ENCODE measurements around the gene GTF2A2. TPM values are rescaled to one million over a fixed set of nuclear protein-coding genes. Genes with fewer than 3 reads are reported as not detected.

Gene GTF2A2
- total RNA-seq, 1 donor from 2014 or later: 105 TPM

DNA sequence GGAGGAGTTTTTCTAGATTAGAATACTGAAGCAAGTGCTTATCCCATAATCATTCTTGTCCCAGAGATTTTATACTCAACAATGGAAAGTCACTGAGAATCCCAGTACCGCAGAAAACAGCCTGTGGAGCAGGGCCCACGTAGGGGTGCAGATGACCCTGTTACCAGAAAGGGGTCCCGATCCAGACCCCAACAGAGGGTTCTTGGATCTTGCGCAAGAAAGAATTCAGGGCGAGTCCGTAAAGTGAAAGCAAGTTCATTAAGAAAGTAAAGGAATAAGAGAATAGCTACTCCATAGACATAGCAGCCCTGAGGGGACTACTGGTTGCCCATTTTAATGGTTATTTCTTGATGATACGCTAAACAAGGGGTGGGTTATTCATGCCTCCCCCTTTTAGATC lies 43.2 kb downstream of the GTF2A2 start:
- H3K27ac Mint-ChIP-seq (ENCODE audit: unreplicated experiment): no peak overlapping the region

GRCh38 chr15:59611276-59612260 lies 45.7 kb downstream of the GTF2A2 start, which contains the start of gene GCNT3:
Gene GCNT3 (plus strand): TSS chr15:59611783. CDS start chr15:59618239, 6,456 bp downstream.
- Mint-ChIP-seq H3K4me3 (ENCODE audit: unreplicated experiment) (no peak within 1 kb of the TSS), H3K4me1 (ENCODE audit: low read depth, unreplicated experiment) (no peaks in the 10 kb centered on the region), H3K9me3 (ENCODE audit: unreplicated experiment) (peaks cover 7% of the 10 kb centered on the region), H3K36me3 (ENCODE audit: unreplicated experiment) (no peaks in the 10 kb centered on the region), H3K27ac (ENCODE audit: unreplicated experiment) (no peak within 1 kb of the TSS), H3K27me3 (ENCODE audit: unreplicated experiment) (no peaks in the 10 kb centered on the region)
- no peak for DNase-seq
- TF ChIP-seq, protein P1, sequence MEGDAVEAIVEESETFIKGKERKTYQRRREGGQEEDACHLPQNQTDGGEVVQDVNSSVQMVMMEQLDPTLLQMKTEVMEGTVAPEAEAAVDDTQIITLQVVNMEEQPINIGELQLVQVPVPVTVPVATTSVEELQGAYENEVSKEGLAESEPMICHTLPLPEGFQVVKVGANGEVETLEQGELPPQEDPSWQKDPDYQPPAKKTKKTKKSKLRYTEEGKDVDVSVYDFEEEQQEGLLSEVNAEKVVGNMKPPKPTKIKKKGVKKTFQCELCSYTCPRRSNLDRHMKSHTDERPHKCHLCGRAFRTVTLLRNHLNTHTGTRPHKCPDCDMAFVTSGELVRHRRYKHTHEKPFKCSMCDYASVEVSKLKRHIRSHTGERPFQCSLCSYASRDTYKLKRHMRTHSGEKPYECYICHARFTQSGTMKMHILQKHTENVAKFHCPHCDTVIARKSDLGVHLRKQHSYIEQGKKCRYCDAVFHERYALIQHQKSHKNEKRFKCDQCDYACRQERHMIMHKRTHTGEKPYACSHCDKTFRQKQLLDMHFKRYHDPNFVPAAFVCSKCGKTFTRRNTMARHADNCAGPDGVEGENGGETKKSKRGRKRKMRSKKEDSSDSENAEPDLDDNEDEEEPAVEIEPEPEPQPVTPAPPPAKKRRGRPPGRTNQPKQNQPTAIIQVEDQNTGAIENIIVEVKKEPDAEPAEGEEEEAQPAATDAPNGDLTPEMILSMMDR (IDR thresholded peaks at IDR 0.05; ENCODE audit: partially characterized antibody, unreplicated experiment): no peak

More for the DNA sequence above, 43.2 kb downstream of the GTF2A2 start:
- no peak overlapping the region for H3K4me3 Mint-ChIP-seq (ENCODE audit: unreplicated experiment)
- no peaks in the 10 kb centered on the region for H3K36me3 Mint-ChIP-seq (ENCODE audit: unreplicated experiment)
- TF ChIP-seq, protein P1 (IDR thresholded peaks at IDR 0.05; ENCODE audit: partially characterized antibody, unreplicated experiment): no peak
- peaks cover 3% of the 10 kb centered on the region for H3K9me3 Mint-ChIP-seq (ENCODE audit: unreplicated experiment)
- no peak for DNase-seq
- no peaks in the 10 kb centered on the region for H3K4me1 Mint-ChIP-seq (ENCODE audit: low read depth, unreplicated experiment)
- H3K27me3 Mint-ChIP-seq (ENCODE audit: unreplicated experiment): no peaks in the 10 kb centered on the region

GRCh38 chr15:59609730-59610712 lies 47.3 kb downstream of the GTF2A2 start:
- Mint-ChIP-seq H3K36me3 (ENCODE audit: unreplicated experiment) (no peaks in the 10 kb centered on the region), H3K27me3 (ENCODE audit: unreplicated experiment) (no peaks in the 10 kb centered on the region), H3K27ac (ENCODE audit: unreplicated experiment) (no peak overlapping the region), H3K9me3 (ENCODE audit: unreplicated experiment) (peaks cover 5% of the 10 kb centered on the region), H3K4me3 (ENCODE audit: unreplicated experiment) (no peak overlapping the region), H3K4me1 (ENCODE audit: low read depth, unreplicated experiment) (no peaks in the 10 kb centered on the region)
- DNase-seq: no peak
- TF ChIP-seq, protein P1 (IDR thresholded peaks at IDR 0.05; ENCODE audit: partially characterized antibody, unreplicated experiment): no peak

DNA sequence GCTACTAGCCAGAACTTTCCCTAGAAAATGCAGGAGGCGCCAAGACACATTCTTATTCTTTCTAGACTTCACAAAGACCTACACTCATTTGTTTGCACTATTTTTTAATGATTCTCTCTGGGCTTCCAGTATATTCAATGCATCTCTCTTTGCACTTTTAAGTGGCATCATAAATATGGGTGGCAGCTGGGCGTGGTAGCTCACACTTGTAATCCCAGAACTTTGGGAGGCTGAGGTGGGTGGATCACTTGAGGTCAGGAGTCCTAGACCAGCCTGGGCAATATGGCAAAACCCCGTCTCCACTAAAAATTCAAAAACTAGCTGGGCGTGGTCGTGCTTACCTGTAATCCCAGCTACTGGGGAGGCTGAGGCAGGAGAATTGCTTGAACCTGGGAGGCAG lies 51.3 kb downstream of the GTF2A2 start:
- Mint-ChIP-seq H3K4me3 (ENCODE audit: unreplicated experiment) (no peak overlapping the region), H3K27me3 (ENCODE audit: unreplicated experiment) (no peaks in the 10 kb centered on the region), H3K36me3 (ENCODE audit: unreplicated experiment) (peaks cover 7% of the 10 kb centered on the region), H3K9me3 (ENCODE audit: unreplicated experiment) (peaks cover 3% of the 10 kb centered on the region), H3K4me1 (ENCODE audit: low read depth, unreplicated experiment) (no peaks in the 10 kb centered on the region), H3K27ac (ENCODE audit: unreplicated experiment) (no peak overlapping the region)
- TF ChIP-seq, protein P1 (IDR thresholded peaks at IDR 0.05; ENCODE audit: partially characterized antibody, unreplicated experiment): no peak
- DNase-seq: no peak

Data from glutamatergic neuron (in vitro differentiated cells).